ENCODE measurements around the gene KPRP. TPM values are rescaled to one million over a fixed set of nuclear protein-coding genes. Genes with fewer than 3 reads are reported as not detected.

The KPRP gene
- total RNA-seq (2014; rRNA removed; shearing (Covaris generic)) = not detected in 2 replicates

GRCh38 chr1:152757747-152758146 is at the start of gene KPRP:
Gene KPRP, plus strand, starts transcription at chr1:152758025. Its CDS starts 1,564 bp downstream, at chr1:152759589.
- DNase-seq (ENCODE audit: low spot score) = no peak
- in situ Hi-C loops (cut with HindIII; ENCODE audit: low sequenced_read_pairs) = no loop called here

GRCh38 chr1:152718238-152718637 is 39.6 kb upstream of the KPRP start:
- DNase-seq (ENCODE audit: low spot score) = no peak
- in situ Hi-C loops (cut with HindIII; ENCODE audit: low sequenced_read_pairs) = no loop called here

- in situ Hi-C loops (cut with HindIII; ENCODE audit: low sequenced_read_pairs) = no loop called here
Measured at GRCh38 chr1:152725261-152725660, 32.6 kb upstream of the KPRP start.

GRCh38 chr1:152728986-152729385 is 28.8 kb upstream of the KPRP start:
- no peak for DNase-seq (ENCODE audit: low spot score)
- in situ Hi-C loops (cut with HindIII; ENCODE audit: low sequenced_read_pairs) = no loop called here

More at GRCh38 chr1:152725261-152725660, 32.6 kb upstream of the KPRP start:
- no peak for DNase-seq (ENCODE audit: low spot score)

- DNase-seq (ENCODE audit: low spot score) = no peak
- in situ Hi-C loops (cut with HindIII; ENCODE audit: low sequenced_read_pairs) = no loop called here
Measured at GRCh38 chr1:152735648-152736047, 22.2 kb upstream of the KPRP start.

GRCh38 chr1:152737997-152738396 is 19.8 kb upstream of the KPRP start:
- in situ Hi-C loops (cut with HindIII; ENCODE audit: low sequenced_read_pairs) = no loop called here
- DNase-seq (ENCODE audit: low spot score) = no peak

- in situ Hi-C loops (cut with HindIII; ENCODE audit: low sequenced_read_pairs) = no loop called here
- DNase-seq (ENCODE audit: low spot score) = no peak
Measured at GRCh38 chr1:152739841-152740240, 18.0 kb upstream of the KPRP start.

- in situ Hi-C loops (cut with HindIII; ENCODE audit: low sequenced_read_pairs) = no loop called here
- no peak for DNase-seq (ENCODE audit: low spot score)
Measured at GRCh38 chr1:152741656-152742055, 16.2 kb upstream of the KPRP start.

- no peak for DNase-seq (ENCODE audit: low spot score)
- in situ Hi-C loops (cut with HindIII; ENCODE audit: low sequenced_read_pairs) = no loop called here
Measured at GRCh38 chr1:152743371-152744145, 14.3 kb upstream of the KPRP start.

GRCh38 chr1:152745289-152745704 is 12.5 kb upstream of the KPRP start:
- DNase-seq (ENCODE audit: low spot score) = no peak
- in situ Hi-C loops (cut with HindIII; ENCODE audit: low sequenced_read_pairs) = no loop called here

GRCh38 chr1:152745765-152746444 is 11.9 kb upstream of the KPRP start:
- DNase-seq (ENCODE audit: low spot score) = no peak
- in situ Hi-C loops (cut with HindIII; ENCODE audit: low sequenced_read_pairs) = no loop called here

- in situ Hi-C loops (cut with HindIII; ENCODE audit: low sequenced_read_pairs) = no loop called here
- no peak for DNase-seq (ENCODE audit: low spot score)
Measured at GRCh38 chr1:152747831-152748230, 10.0 kb upstream of the KPRP start.

- no peak for DNase-seq (ENCODE audit: low spot score)
- in situ Hi-C loops (cut with HindIII; ENCODE audit: low sequenced_read_pairs) = no loop called here
Measured at GRCh38 chr1:152752225-152752624, 5.6 kb upstream of the KPRP start.

GRCh38 chr1:152753586-152753985 is 4.2 kb upstream of the KPRP start:
- in situ Hi-C loops (cut with HindIII; ENCODE audit: low sequenced_read_pairs) = no loop called here
- DNase-seq (ENCODE audit: low spot score) = no peak

GRCh38 chr1:152756872-152757271 is 953 bp upstream of the KPRP start:
- in situ Hi-C loops (cut with HindIII; ENCODE audit: low sequenced_read_pairs) = no loop called here
- no peak for DNase-seq (ENCODE audit: low spot score)

GRCh38 chr1:152758636-152759035 is 811 bp downstream of the KPRP start:
- no peak for DNase-seq (ENCODE audit: low spot score)
- in situ Hi-C loops (cut with HindIII; ENCODE audit: low sequenced_read_pairs) = no loop called here

GRCh38 chr1:152759453-152760173 is 1.8 kb downstream of the KPRP start:
- no peak for DNase-seq (ENCODE audit: low spot score)
- in situ Hi-C loops (cut with HindIII; ENCODE audit: low sequenced_read_pairs) = no loop called here

- in situ Hi-C loops (cut with HindIII; ENCODE audit: low sequenced_read_pairs) = no loop called here
- DNase-seq (ENCODE audit: low spot score) = no peak
Measured at GRCh38 chr1:152760551-152761190, 2.8 kb downstream of the KPRP start.

GRCh38 chr1:152761609-152762213 is 3.9 kb downstream of the KPRP start:
- in situ Hi-C loops (cut with HindIII; ENCODE audit: low sequenced_read_pairs) = no loop called here
- no peak for DNase-seq (ENCODE audit: low spot score)

All from G401 (cell line).